ENCODE results near the gene NUBP2. TPM values are rescaled to one million over a fixed set of nuclear protein-coding genes. Genes with fewer than 3 reads are reported as not detected.

The NUBP2 gene
- total RNA-seq, 1 experiment from 2014 or later, result 103 TPM

GRCh38 chr16:1786242-1787055 is 3.7 kb downstream of the NUBP2 start:
- Histone ChIP-seq H3K9me3 (ENCODE audit: control insufficient read depth in 1 of 2, insufficient read depth in 1 of 2, low read depth in 1 of 2, low read length in 2 of 2) (no peaks in the 10 kb centered on the region), H3K79me2 (ENCODE audit: insufficient read depth, low read length) (peaks cover 48% of the 10 kb centered on the region), H3K27ac (ENCODE audit: low read depth, low read length) (no peak overlapping the region), H3K4me2 (ENCODE audit: low read length) (no peak overlapping the region), H3K9me2 (ENCODE audit: insufficient read depth) (no peaks in the 10 kb centered on the region), H3K9ac (ENCODE audit: low read length) (no peak overlapping the region), H3K36me3 (ENCODE audit: control insufficient read depth in 1 of 2, insufficient read depth in 2 of 2, low read length in 2 of 2) (peaks cover 0 to 5% of the 10 kb centered on the region in 2 experiments; a peak in 2 of 4 replicates), H3K27me3 (ENCODE audit: insufficient read depth, low read length) (no peaks in the 10 kb centered on the region), H2AFZ (ENCODE audit: low read depth, low read length, poor library complexity, severe bottlenecking) (no peak overlapping the region), H3K4me1 (ENCODE audit: control insufficient read depth in 1 of 2, insufficient read depth in 2 of 2, low read length in 2 of 2) (peaks cover 0 to 10% of the 10 kb centered on the region in 2 experiments; a peak in 2 of 4 replicates), H4K20me1 (ENCODE audit: insufficient read depth) (no peaks in the 10 kb centered on the region), H3K4me3 (replicated peaks in 1 of 2; ENCODE audit: low read depth in 1 of 2, low read length in 2 of 2) (no peak overlapping the region)
- no peak for DNase-seq (ENCODE audit: low read depth, low spot score)
- POLR2A ChIA-PET, result no interaction called here
- RAD21 ChIA-PET (ENCODE audit: low non-redundant PET in 1 of 2, low total read pairs in 2 of 2, uncharacterized antibody in 2 of 2, unreplicated experiment in 2 of 2), result no interaction called here
- CTCF ChIA-PET, result no interaction called here
- TF ChIP-seq POLR2AphosphoS5 (IDR thresholded peaks at IDR 0.05; ENCODE audit: low read depth, low read length) (no peak), FOSL1 (IDR thresholded peaks at IDR 0.05; ENCODE audit: low read depth) (no peak), CBX3 (IDR thresholded peaks at IDR 0.05; ENCODE audit: low read depth) (no peak), SRF (IDR thresholded peaks at IDR 0.05; ENCODE audit: low read depth) (no peak), SIN3A (IDR thresholded peaks at IDR 0.05; ENCODE audit: low read depth) (no peak), CEBPB (IDR thresholded peaks at IDR 0.05; ENCODE audit: low read depth) (no peak), ZFX (IDR thresholded peaks at IDR 0.05) (no peak)
- TF ChIP-seq, protein P1, sequence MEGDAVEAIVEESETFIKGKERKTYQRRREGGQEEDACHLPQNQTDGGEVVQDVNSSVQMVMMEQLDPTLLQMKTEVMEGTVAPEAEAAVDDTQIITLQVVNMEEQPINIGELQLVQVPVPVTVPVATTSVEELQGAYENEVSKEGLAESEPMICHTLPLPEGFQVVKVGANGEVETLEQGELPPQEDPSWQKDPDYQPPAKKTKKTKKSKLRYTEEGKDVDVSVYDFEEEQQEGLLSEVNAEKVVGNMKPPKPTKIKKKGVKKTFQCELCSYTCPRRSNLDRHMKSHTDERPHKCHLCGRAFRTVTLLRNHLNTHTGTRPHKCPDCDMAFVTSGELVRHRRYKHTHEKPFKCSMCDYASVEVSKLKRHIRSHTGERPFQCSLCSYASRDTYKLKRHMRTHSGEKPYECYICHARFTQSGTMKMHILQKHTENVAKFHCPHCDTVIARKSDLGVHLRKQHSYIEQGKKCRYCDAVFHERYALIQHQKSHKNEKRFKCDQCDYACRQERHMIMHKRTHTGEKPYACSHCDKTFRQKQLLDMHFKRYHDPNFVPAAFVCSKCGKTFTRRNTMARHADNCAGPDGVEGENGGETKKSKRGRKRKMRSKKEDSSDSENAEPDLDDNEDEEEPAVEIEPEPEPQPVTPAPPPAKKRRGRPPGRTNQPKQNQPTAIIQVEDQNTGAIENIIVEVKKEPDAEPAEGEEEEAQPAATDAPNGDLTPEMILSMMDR (IDR thresholded peaks at IDR 0.05 in 2 of 3, conservative IDR thresholded peaks at IDR 0.05 in 1 of 3; ENCODE audit: borderline replicate concordance in 1 of 3, insufficient read depth in 1 of 3, low read depth in 2 of 3, low read length in 2 of 3), result 0 out of 6 replicates have a peak, but pooled peaks of 1 of the 3 experiments have one; percentile 21
- intact Hi-C loops (cut with micrococcal nuclease), result no loop called here
- BruUV-seq (replicated peaks), result no TSS peak
- ATAC-seq, result no peak

- H3K27ac ChIP-seq (ENCODE audit: low read depth, low read length), result no peak overlapping the region
- no peaks in the 10 kb centered on the region for H4K20me1 ChIP-seq (ENCODE audit: insufficient read depth)
- ATAC-seq (no peak), DNase-seq (ENCODE audit: low read depth, low spot score) (no peak)
- no peaks in the 10 kb centered on the region for H3K9me3 ChIP-seq (ENCODE audit: control insufficient read depth in 1 of 2, insufficient read depth in 1 of 2, low read depth in 1 of 2, low read length in 2 of 2)
- peaks cover 0 to 5% of the 10 kb centered on the region in 2 experiments; a peak in 2 of 4 replicates for H3K36me3 ChIP-seq (ENCODE audit: control insufficient read depth in 1 of 2, insufficient read depth in 2 of 2, low read length in 2 of 2)
- no peak overlapping the region for H2AFZ ChIP-seq (ENCODE audit: low read depth, low read length, poor library complexity, severe bottlenecking)
- TF ChIP-seq JUND (IDR thresholded peaks at IDR 0.05) (no peak), SRF (IDR thresholded peaks at IDR 0.05; ENCODE audit: low read depth) (no peak), RAD21 (IDR thresholded peaks at IDR 0.05; ENCODE audit: low read depth) (no peak), CBX3 (IDR thresholded peaks at IDR 0.05; ENCODE audit: low read depth) (no peak), SP1 (IDR thresholded peaks at IDR 0.05; ENCODE audit: low read depth) (no peak)
- TF ChIP-seq, protein P1 (IDR thresholded peaks at IDR 0.05 in 2 of 3, conservative IDR thresholded peaks at IDR 0.05 in 1 of 3; ENCODE audit: borderline replicate concordance in 1 of 3, insufficient read depth in 1 of 3, low read depth in 2 of 3, low read length in 2 of 3), result no peak
- no peak overlapping the region for H3K4me2 ChIP-seq (ENCODE audit: low read length)
- ChIA-PET RAD21 (ENCODE audit: low non-redundant PET in 1 of 2, low total read pairs in 2 of 2, uncharacterized antibody in 2 of 2, unreplicated experiment in 2 of 2) (no interaction called here), POLR2A (no interaction called here), CTCF (no interaction called here)
- no peak overlapping the region for H3K9ac ChIP-seq (ENCODE audit: low read length)
- peaks cover 47% of the 10 kb centered on the region for H3K79me2 ChIP-seq (ENCODE audit: insufficient read depth, low read length)
- peaks cover 0 to 6% of the 10 kb centered on the region in 2 experiments; a peak in 2 of 4 replicates for H3K4me1 ChIP-seq (ENCODE audit: control insufficient read depth in 1 of 2, insufficient read depth in 2 of 2, low read length in 2 of 2)
- H3K9me2 ChIP-seq (ENCODE audit: insufficient read depth), result no peaks in the 10 kb centered on the region
- no peaks in the 10 kb centered on the region for H3K27me3 ChIP-seq (ENCODE audit: insufficient read depth, low read length)
- intact Hi-C loops (cut with micrococcal nuclease), result no loop called here
- no TSS peak for BruUV-seq (replicated peaks)
- no peak overlapping the region for H3K4me3 ChIP-seq (replicated peaks in 1 of 2; ENCODE audit: low read depth in 1 of 2, low read length in 2 of 2)
Observed at GRCh38 chr16:1787056-1787321, 4.2 kb downstream of the NUBP2 start.
